ENCODE results near the gene ZNF23. TPM values are rescaled to one million over a fixed set of nuclear protein-coding genes. Genes with fewer than 3 reads are reported as not detected.

The ZNF23 gene
- total RNA-seq, 4 donors from 2014 or later, result 2.4 to 12.8 (median 7.5) TPM

GRCh38 chr16:71491054-71491453, 29.0 kb upstream of the ZNF23 start:
- Histone ChIP-seq H3K4me3 (no peak overlapping the region), H3K27ac (no peak overlapping the region), H3K9me3 (no peaks in the 10 kb centered on the region), H3K36me3 (no peaks in the 10 kb centered on the region), H3K27me3 (no peaks in the 10 kb centered on the region), H3K4me1 (no peaks in the 10 kb centered on the region)
- intact Hi-C loops (cut with DNase I; ENCODE audit: low total_unique reads), result no loop called here
- DNase-seq, result no peak
- TF ChIP-seq POLR2A (IDR thresholded peaks at IDR 0.05) (no peak), CTCF (IDR thresholded peaks at IDR 0.05) (no peak)

- TF ChIP-seq CTCF (IDR thresholded peaks at IDR 0.05), result no peak
- TF ChIP-seq POLR2A (IDR thresholded peaks at IDR 0.05), result no peak
- intact Hi-C loops (cut with DNase I; ENCODE audit: low total_unique reads), result no loop called here
- H3K36me3 ChIP-seq, result no peaks in the 10 kb centered on the region
- no peak overlapping the region for H3K4me3 ChIP-seq
- no peak for DNase-seq
- no peaks in the 10 kb centered on the region for H3K27me3 ChIP-seq
- H3K4me1 ChIP-seq, result no peaks in the 10 kb centered on the region
- H3K27ac ChIP-seq, result no peak overlapping the region
- H3K9me3 ChIP-seq, result no peaks in the 10 kb centered on the region
Observed at GRCh38 chr16:71490361-71490760, 28.3 kb upstream of the ZNF23 start.

- Histone ChIP-seq H3K27ac (no peak within 1 kb of the TSS), H3K4me3 (no peak within 1 kb of the TSS), H3K36me3 (no peaks in the 10 kb centered on the region), H3K9me3 (no peaks in the 10 kb centered on the region), H3K27me3 (no peaks in the 10 kb centered on the region), H3K4me1 (no peaks in the 10 kb centered on the region)
- DNase-seq, result no peak
- TF ChIP-seq CTCF (IDR thresholded peaks at IDR 0.05) (no peak), POLR2A (IDR thresholded peaks at IDR 0.05) (no peak)
- intact Hi-C loops (cut with DNase I; ENCODE audit: low total_unique reads), result no loop called here
Observed at GRCh38 chr16:71489122-71489521, 27.1 kb upstream of the ZNF23 start, which contains the start of gene ZNF19. TSS of gene ZNF19 (minus strand) at chr16:71489324. CDS start at chr16:71482114, 7,210 bp downstream.

GRCh38 chr16:71484006-71484893, 22.2 kb upstream of the ZNF23 start:
- Histone ChIP-seq H3K36me3 (no peaks in the 10 kb centered on the region), H3K9me3 (no peaks in the 10 kb centered on the region), H3K4me1 (peaks cover 3 to 6% of the 10 kb centered on the region in 2 donors), H3K27me3 (no peaks in the 10 kb centered on the region), H3K4me3 (peak overlapping the region; percentile 92 to 98), H3K27ac (peak overlapping the region; percentile 94 to 97)
- peak in 2 of 4 experiments; percentile 3 to 9 for TF ChIP-seq CTCF (IDR thresholded peaks at IDR 0.05)
- peak; percentile 16 to 61 for TF ChIP-seq POLR2A (IDR thresholded peaks at IDR 0.05)
- intact Hi-C loops (cut with DNase I; ENCODE audit: low total_unique reads), result no loop called here
- DNase-seq, result peak; percentile 86 to 89

- H3K4me1 ChIP-seq, result peaks cover 3 to 6% of the 10 kb centered on the region in 2 donors
- no peak overlapping the region for H3K4me3 ChIP-seq
- no peak overlapping the region for H3K27ac ChIP-seq
- TF ChIP-seq POLR2A (IDR thresholded peaks at IDR 0.05) (no peak), CTCF (IDR thresholded peaks at IDR 0.05) (no peak)
- intact Hi-C loops (cut with DNase I; ENCODE audit: low total_unique reads), result no loop called here
- no peaks in the 10 kb centered on the region for H3K36me3 ChIP-seq
- DNase-seq, result no peak
- no peaks in the 10 kb centered on the region for H3K9me3 ChIP-seq
- H3K27me3 ChIP-seq, result no peaks in the 10 kb centered on the region
Observed at GRCh38 chr16:71482569-71482968, 20.5 kb upstream of the ZNF23 start.
